Right lobe of liver (tissue), 4 donors: ENCODE measurements around the gene SLC30A5.

ENCODE experiments used
- CTCF ChIP-seq, 4 donors: fragments of 200-600 bp in 3 of 4; fragments of 450-650 bp in 1 of 4; IDR thresholded peaks; one replicate each; pipeline versions ENCODE4 v1.5.1 to v1.8.0; 2016 to 2022; ENCODE audit warnings: antibody characterized with exemption in 4 of 4, mild to moderate bottlenecking in 2 of 4
- POLR2A ChIP-seq: fragments of 450-650 bp; IDR thresholded peaks from one replicate; pipeline ENCODE4 v1.6.1; 2017; ENCODE audit warnings: antibody characterized with exemption, mild to moderate bottlenecking
- donor health status: DM: no; HTN: no; CAD: no.
- donor health status: DM: no; HTN: no; CAD: no.
- donor health status: DM: no; HTN: yes; CAD: no.

- no peak for TF ChIP-seq CTCF (IDR thresholded peaks at IDR 0.05)
- TF ChIP-seq POLR2A: no peak
Observed at GRCh38 chr5:69149676-69150010, 55.8 kb downstream of the SLC30A5 start.
